Loucy (cell line): Measurements from ENCODE around the gene INPP5D.

Experiments used
- EZH2phosphoT487 ChIP-seq: fragments of 200-600 bp; IDR thresholded peaks from 2 replicates; pipeline ENCODE4 v1.6.1; 2018; ENCODE audit warnings: antibody characterized with exemption, mild to moderate bottlenecking, moderate library complexity, borderline replicate concordance
- TF ChIP-seq, protein P1 (sequence below): fragments of 200-600 bp; sonication (generic); conservative IDR thresholded peaks from 2 replicates; pipeline ENCODE4 v1.5.1; 2014; ENCODE audit warnings: mild to moderate bottlenecking, antibody characterized with exemption, low read length

DNA sequence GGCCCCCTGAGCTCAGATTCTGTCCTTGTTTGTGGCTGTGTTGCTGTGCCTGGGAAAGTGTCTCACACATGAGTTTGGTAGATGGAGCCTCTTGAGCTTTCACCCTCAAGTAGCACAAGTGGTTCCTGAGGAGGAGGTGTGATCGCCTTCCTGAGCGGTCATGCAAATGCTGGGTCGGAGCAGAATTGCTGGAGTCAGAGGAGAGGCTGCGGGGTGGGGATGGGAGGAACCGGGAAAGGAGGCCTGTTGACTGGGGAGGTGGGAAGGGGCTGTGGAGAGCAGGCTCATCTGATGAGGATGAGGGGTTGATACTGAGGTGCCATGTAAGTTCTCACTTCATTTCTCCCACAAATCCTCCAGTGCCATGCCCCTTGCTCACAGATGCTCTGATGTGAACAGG, 142.9 kb downstream of the INPP5D start:
- TF ChIP-seq, protein P1, sequence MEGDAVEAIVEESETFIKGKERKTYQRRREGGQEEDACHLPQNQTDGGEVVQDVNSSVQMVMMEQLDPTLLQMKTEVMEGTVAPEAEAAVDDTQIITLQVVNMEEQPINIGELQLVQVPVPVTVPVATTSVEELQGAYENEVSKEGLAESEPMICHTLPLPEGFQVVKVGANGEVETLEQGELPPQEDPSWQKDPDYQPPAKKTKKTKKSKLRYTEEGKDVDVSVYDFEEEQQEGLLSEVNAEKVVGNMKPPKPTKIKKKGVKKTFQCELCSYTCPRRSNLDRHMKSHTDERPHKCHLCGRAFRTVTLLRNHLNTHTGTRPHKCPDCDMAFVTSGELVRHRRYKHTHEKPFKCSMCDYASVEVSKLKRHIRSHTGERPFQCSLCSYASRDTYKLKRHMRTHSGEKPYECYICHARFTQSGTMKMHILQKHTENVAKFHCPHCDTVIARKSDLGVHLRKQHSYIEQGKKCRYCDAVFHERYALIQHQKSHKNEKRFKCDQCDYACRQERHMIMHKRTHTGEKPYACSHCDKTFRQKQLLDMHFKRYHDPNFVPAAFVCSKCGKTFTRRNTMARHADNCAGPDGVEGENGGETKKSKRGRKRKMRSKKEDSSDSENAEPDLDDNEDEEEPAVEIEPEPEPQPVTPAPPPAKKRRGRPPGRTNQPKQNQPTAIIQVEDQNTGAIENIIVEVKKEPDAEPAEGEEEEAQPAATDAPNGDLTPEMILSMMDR = no peak
- no peak for TF ChIP-seq EZH2phosphoT487
